Embryonic facial prominence (tissue), 1 donor: ENCODE results near the gene CYP24A1.

ENCODE experiments used
- DNase-seq: peaks from one replicate; pipeline ENCODE4 v3.0.0-alpha.2; 2016; ENCODE audit errors: extremely low spot score

The CYP24A1 gene

GRCh38 chr20:54203281-54203680 is 29.5 kb upstream of the CYP24A1 start:
- DNase-seq, result no peak

- no peak for DNase-seq
Measured at GRCh38 chr20:54201268-54201846, 27.6 kb upstream of the CYP24A1 start.

GRCh38 chr20:54200487-54201267 is 26.9 kb upstream of the CYP24A1 start:
- DNase-seq, result no peak

- peak; percentile 45 for DNase-seq
Measured at GRCh38 chr20:54199721-54200176, 26.0 kb upstream of the CYP24A1 start.

GRCh38 chr20:54199283-54199682 is 25.5 kb upstream of the CYP24A1 start:
- no peak for DNase-seq

GRCh38 chr20:54197621-54198604 is 24.1 kb upstream of the CYP24A1 start:
- DNase-seq, result no peak

GRCh38 chr20:54195483-54196472 is 22.0 kb upstream of the CYP24A1 start:
- no peak for DNase-seq

- no peak for DNase-seq
Measured at GRCh38 chr20:54194724-54195438, 21.1 kb upstream of the CYP24A1 start.

- no peak for DNase-seq
Measured at GRCh38 chr20:54193817-54194216, 20.0 kb upstream of the CYP24A1 start.

GRCh38 chr20:54190217-54190616 is 16.4 kb upstream of the CYP24A1 start:
- no peak for DNase-seq

- DNase-seq, result no peak
Measured at GRCh38 chr20:54189630-54190029, 15.8 kb upstream of the CYP24A1 start.

- DNase-seq, result no peak
Measured at GRCh38 chr20:54188132-54188849, 14.5 kb upstream of the CYP24A1 start.

- no peak for DNase-seq
Measured at GRCh38 chr20:54184904-54185626, 11.3 kb upstream of the CYP24A1 start.

- DNase-seq, result no peak
Measured at GRCh38 chr20:54184071-54184470, 10.3 kb upstream of the CYP24A1 start.

GRCh38 chr20:54180931-54181330 is 7.1 kb upstream of the CYP24A1 start:
- DNase-seq, result no peak

- no peak for DNase-seq
Measured at GRCh38 chr20:54179946-54180345, 6.2 kb upstream of the CYP24A1 start.

GRCh38 chr20:54178256-54178655 is 4.5 kb upstream of the CYP24A1 start:
- DNase-seq, result no peak

GRCh38 chr20:54177378-54177777 is 3.6 kb upstream of the CYP24A1 start:
- no peak for DNase-seq

- no peak for DNase-seq
Measured at GRCh38 chr20:54176610-54177009, 2.8 kb upstream of the CYP24A1 start.
